ENCODE measurements around the gene RAB3GAP1. TPM values are rescaled to one million over a fixed set of nuclear protein-coding genes. Genes with fewer than 3 reads are reported as not detected.

The RAB3GAP1 gene
- total and polyA plus RNA-seq, 12 donors, result 17.5 to 64.2 (median 50.9) TPM

GRCh38 chr2:135005753-135006152 is 46.3 kb upstream of the RAB3GAP1 start:
- Histone ChIP-seq H3K27me3 (peaks cover 0 to 36% (median 25%) of the 10 kb centered on the region in 7 donors), H3K9me3 (no peaks in the 10 kb centered on the region), H3K36me3 (no peaks in the 10 kb centered on the region), H3K27ac (no peak overlapping the region), H3K4me3 (no peak overlapping the region), H3K4me1 (peaks cover 0 to 7% (median 0%) of the 10 kb centered on the region in 9 donors)
- intact Hi-C loops (cut with DNase I), result loop anchor here in 4 of 10 donors (2.0 to 10.0 kb wide), 5 partner anchors 579 to 799 kb away; no protein-coding TSS in a partner anchor
- DNase-seq, result no peak
- WGBS, 2 donors, result 46 to 60% methylated on average over 3 of the region's 3 CpGs
- no peak for TF ChIP-seq CTCF (IDR thresholded peaks at IDR 0.05)
- no peak for ATAC-seq

DNA sequence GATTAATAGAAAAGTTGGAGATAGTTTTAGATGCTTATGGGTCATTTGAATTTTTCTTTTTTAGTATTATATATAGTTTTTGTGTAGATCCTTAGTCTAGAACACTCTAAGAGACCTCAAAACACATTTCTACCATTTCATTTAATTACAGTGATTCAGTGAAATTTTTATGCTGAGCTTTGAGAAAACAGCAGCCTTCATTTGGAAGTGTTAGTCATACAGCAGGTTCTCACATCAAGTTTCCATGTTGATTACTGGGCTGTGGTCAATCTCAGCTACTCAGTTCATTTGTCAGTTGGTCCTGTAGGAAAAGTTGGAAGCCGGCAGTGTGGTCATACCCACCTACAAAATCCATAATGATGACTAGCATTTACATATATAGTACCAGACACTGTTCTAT is 42.8 kb upstream of the RAB3GAP1 start:
- 77 to 92% methylated on average over 1 of the region's 1 CpG for WGBS, 2 donors
- ATAC-seq (no peak), DNase-seq (no peak)
- no peak overlapping the region for H3K27ac ChIP-seq
- intact Hi-C loops (cut with DNase I), result loop anchor here in 2 of 10 donors (5.0 to 10.0 kb wide), 3 partner anchors 575 to 795 kb away; no protein-coding TSS in a partner anchor
- no peaks in the 10 kb centered on the region for H3K36me3 ChIP-seq
- TF ChIP-seq CTCF (IDR thresholded peaks at IDR 0.05), result no peak
- H3K27me3 ChIP-seq, result peaks cover 0 to 43% (median 28%) of the 10 kb centered on the region in 7 donors
- H3K9me3 ChIP-seq, result no peaks in the 10 kb centered on the region
- H3K4me1 ChIP-seq, result peaks cover 0 to 3% (median 0%) of the 10 kb centered on the region in 9 donors
- H3K4me3 ChIP-seq, result no peak overlapping the region

GRCh38 chr2:135010200-135010942 is 41.7 kb upstream of the RAB3GAP1 start:
- 80 to 82% methylated on average over 10 of the region's 10 CpGs for WGBS, 2 donors
- intact Hi-C loops (cut with DNase I), result no loop called here
- no peaks in the 10 kb centered on the region for H3K9me3 ChIP-seq
- H3K4me3 ChIP-seq, result no peak overlapping the region
- no peaks in the 10 kb centered on the region for H3K36me3 ChIP-seq
- no peak for ATAC-seq
- H3K27ac ChIP-seq, result no peak overlapping the region
- peaks cover 0 to 34% (median 18%) of the 10 kb centered on the region in 7 donors for H3K27me3 ChIP-seq
- DNase-seq, result no peak
- no peak for TF ChIP-seq CTCF (IDR thresholded peaks at IDR 0.05)
- no peaks in the 10 kb centered on the region for H3K4me1 ChIP-seq

DNA sequence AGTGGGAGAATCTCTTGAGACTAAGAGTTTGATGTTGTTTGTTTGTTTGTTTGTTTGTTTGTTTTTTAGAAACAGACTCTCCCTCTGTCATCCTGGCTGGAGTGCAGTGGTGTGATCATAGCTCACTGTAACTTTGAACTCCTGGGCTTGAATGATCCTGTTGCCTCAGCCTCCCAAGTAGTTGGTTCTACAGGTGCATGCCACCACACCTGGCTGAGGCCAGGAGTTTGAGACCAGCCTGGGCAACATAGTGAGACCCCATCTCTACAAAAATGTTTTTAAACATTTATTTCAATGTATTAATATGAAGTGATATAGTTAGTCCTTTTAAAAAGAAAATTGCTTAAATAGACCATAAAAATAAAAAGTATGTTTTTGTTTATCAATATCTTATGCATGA is 40.5 kb upstream of the RAB3GAP1 start:
- no peak for DNase-seq
- Histone ChIP-seq H3K9me3 (peaks cover 0 to 8% (median 0%) of the 10 kb centered on the region in 11 donors), H3K27me3 (peaks cover 0 to 27% (median 11%) of the 10 kb centered on the region in 7 donors), H3K4me3 (no peak overlapping the region), H3K27ac (no peak overlapping the region), H3K4me1 (no peaks in the 10 kb centered on the region), H3K36me3 (no peaks in the 10 kb centered on the region)
- intact Hi-C loops (cut with DNase I), result no loop called here
- no peak for TF ChIP-seq CTCF (IDR thresholded peaks at IDR 0.05)
- no peak for ATAC-seq

Data from heart right ventricle (tissue), 16 donors.